RKO (cell line): ENCODE measurements around the gene NR3C2.

Experiments used
- DNase-seq: peaks from one replicate; pipeline ENCODE4 v3.0.0-alpha.2; 2016; ENCODE audit warnings: low spot score

Gene NR3C2

GRCh38 chr4:148263802-148264201 is 178.4 kb downstream of the NR3C2 start:
- DNase-seq: no peak

GRCh38 chr4:148263127-148263526 is 179.1 kb downstream of the NR3C2 start:
- no peak for DNase-seq

GRCh38 chr4:148261848-148262247 is 180.4 kb downstream of the NR3C2 start:
- DNase-seq: no peak

GRCh38 chr4:148259841-148260240 is 182.4 kb downstream of the NR3C2 start:
- no peak for DNase-seq

GRCh38 chr4:148258535-148258934 is 183.7 kb downstream of the NR3C2 start:
- no peak for DNase-seq

- DNase-seq: no peak
These were observed 186.9 kb downstream of the NR3C2 start for GRCh38 chr4:148255344-148255720.

GRCh38 chr4:148254621-148255343 is 187.4 kb downstream of the NR3C2 start:
- no peak for DNase-seq

- no peak for DNase-seq
These were observed 188.4 kb downstream of the NR3C2 start for GRCh38 chr4:148253768-148254167.

- no peak for DNase-seq
These were observed 193.4 kb downstream of the NR3C2 start for GRCh38 chr4:148248824-148249223.

GRCh38 chr4:148245015-148245414 is 197.2 kb downstream of the NR3C2 start:
- no peak for DNase-seq

GRCh38 chr4:148243837-148244236 is 198.4 kb downstream of the NR3C2 start:
- no peak for DNase-seq

GRCh38 chr4:148240241-148240640 is 202.0 kb downstream of the NR3C2 start:
- DNase-seq: no peak

- DNase-seq: no peak
These were observed 202.7 kb downstream of the NR3C2 start for GRCh38 chr4:148239494-148239985.

- DNase-seq: no peak
These were observed 203.3 kb downstream of the NR3C2 start for GRCh38 chr4:148238811-148239493.

- DNase-seq: no peak
These were observed 204.1 kb downstream of the NR3C2 start for GRCh38 chr4:148238086-148238485.

GRCh38 chr4:148235809-148236208 is 206.4 kb downstream of the NR3C2 start:
- DNase-seq: no peak

GRCh38 chr4:148229798-148230197 is 212.4 kb downstream of the NR3C2 start:
- DNase-seq: no peak

GRCh38 chr4:148229028-148229427 is 213.2 kb downstream of the NR3C2 start:
- no peak for DNase-seq

- DNase-seq: no peak
These were observed 215.1 kb downstream of the NR3C2 start for GRCh38 chr4:148227147-148227546.

GRCh38 chr4:148226341-148226740 is 215.9 kb downstream of the NR3C2 start:
- DNase-seq: no peak

GRCh38 chr4:148225639-148226038 is 216.6 kb downstream of the NR3C2 start:
- no peak for DNase-seq

GRCh38 chr4:148224476-148224875 is 217.7 kb downstream of the NR3C2 start:
- no peak for DNase-seq

GRCh38 chr4:148222991-148223660 is 219.1 kb downstream of the NR3C2 start:
- DNase-seq: no peak
